ENCODE results near the gene PRRT4. TPM values are rescaled to one million over a fixed set of nuclear protein-coding genes. Genes with fewer than 3 reads are reported as not detected.

PRRT4 gene
- total RNA-seq, 1 experiment from 2014 or later, result 0.24 TPM

DNA sequence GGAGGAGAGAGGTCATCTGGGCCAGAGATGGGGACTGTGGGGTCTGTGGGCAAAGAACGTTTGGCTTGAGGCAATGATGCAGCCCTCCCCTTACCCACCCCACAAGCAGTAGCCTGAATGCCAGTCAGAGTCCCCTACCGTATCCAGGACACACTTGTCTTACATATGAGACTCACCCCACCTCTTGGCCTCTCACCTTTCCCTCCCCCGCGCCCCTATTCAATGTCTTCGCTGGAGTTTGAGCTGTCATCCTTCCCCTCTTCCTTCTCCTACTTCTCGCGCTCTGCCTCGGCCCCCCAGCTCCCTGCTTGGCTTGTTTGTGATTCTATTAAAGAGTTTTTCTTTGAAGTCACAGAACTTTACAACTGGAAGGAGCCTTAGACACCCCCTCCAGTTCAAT, 8.9 kb downstream of the PRRT4 start:
- Histone ChIP-seq H2BK120ac (ENCODE audit: low read depth, low read length, poor library complexity, severe bottlenecking) (no peak overlapping the region), H3K56ac (ENCODE audit: insufficient read length, low read depth, low read length) (no peak overlapping the region), H3K4me2 (ENCODE audit: insufficient read depth, insufficient read length, low read length) (no peak overlapping the region), H4K91ac (ENCODE audit: insufficient read length, low read depth, low read length) (no peak overlapping the region), H3K79me1 (ENCODE audit: insufficient read depth, low read depth, low read length, poor library complexity, severe bottlenecking) (no peaks in the 10 kb centered on the region), H2BK20ac (ENCODE audit: low read depth, low read length, poor library complexity, severe bottlenecking) (no peak overlapping the region), H3K9ac (ENCODE audit: extremely low read depth, insufficient read length, low read length) (no peak overlapping the region), H2BK15ac (ENCODE audit: low read depth, low read length) (no peak overlapping the region), H2BK5ac (ENCODE audit: insufficient read length, low read length) (no peak overlapping the region), H2AK5ac (ENCODE audit: insufficient read length, low read length) (no peak overlapping the region), H3K23ac (ENCODE audit: insufficient read length, low read depth, low read length) (no peak overlapping the region), H2AFZ (ENCODE audit: low read length) (no peak overlapping the region), H3T11ph (ENCODE audit: low read length) (no peak overlapping the region), H3K4ac (ENCODE audit: low read depth, low read length) (no peak overlapping the region), H3K14ac (ENCODE audit: insufficient read depth, low read length) (no peak overlapping the region), H3K79me2 (ENCODE audit: insufficient read depth, low read length) (0 out of 2 replicates have a peak, but pooled peaks cover 1% of the 10 kb centered on the region), H3K9me3 (ENCODE audit: control insufficient read depth, low read depth, low read length) (no peaks in the 10 kb centered on the region), H4K5ac (ENCODE audit: insufficient read length, low read depth, low read length) (no peak overlapping the region), H3K23me2 (ENCODE audit: insufficient read length, low read depth, low read length, poor library complexity, severe bottlenecking) (peaks cover 3% of the 10 kb centered on the region), H4K20me1 (ENCODE audit: control insufficient read depth, insufficient read depth, insufficient read length) (no peaks in the 10 kb centered on the region), H3K4me1 (ENCODE audit: insufficient read depth, low read length) (no peaks in the 10 kb centered on the region), H3K27me3 (ENCODE audit: insufficient read depth, low read length) (peaks cover 15% of the 10 kb centered on the region; the same call in 1 of the 2 replicates), H3K18ac (ENCODE audit: insufficient read length, low read depth, low read length) (no peak overlapping the region), H4K8ac (replicated peaks; ENCODE audit: insufficient read length, low read depth, low read length) (no peak overlapping the region), H2BK12ac (ENCODE audit: insufficient read length, low read depth, low read length) (no peak overlapping the region), H3K27ac (ENCODE audit: insufficient read length, low read depth, low read length) (no peak overlapping the region)
- no peak for DNase-seq
- H3K27me3 Mint-ChIP-seq (ENCODE audit: low read depth), result peaks cover 84% of the 10 kb centered on the region
- H3K9me3 Mint-ChIP-seq, result no peaks in the 10 kb centered on the region
- H3K4me3 Mint-ChIP-seq, result 0 out of 5 replicates have a peak overlapping the region, but pooled peaks of 1 of the 2 experiments have one; percentile 10
- H3K27ac Mint-ChIP-seq, result no peak overlapping the region
- H3K36me3 Mint-ChIP-seq (ENCODE audit: insufficient read depth in 1 of 3, low read depth in 3 of 3), result no peaks in the 10 kb centered on the region
- peaks cover 3 to 11% of the 10 kb centered on the region in 2 experiments; a peak in 3 of 4 replicates for H3K4me1 Mint-ChIP-seq
- no CpG with 5 or more reads among the region's 8 CpGs for WGBS (ENCODE audit: extremely low coverage, insufficient read length, low lambda C conversion rate)
- TF ChIP-seq, protein P1, sequence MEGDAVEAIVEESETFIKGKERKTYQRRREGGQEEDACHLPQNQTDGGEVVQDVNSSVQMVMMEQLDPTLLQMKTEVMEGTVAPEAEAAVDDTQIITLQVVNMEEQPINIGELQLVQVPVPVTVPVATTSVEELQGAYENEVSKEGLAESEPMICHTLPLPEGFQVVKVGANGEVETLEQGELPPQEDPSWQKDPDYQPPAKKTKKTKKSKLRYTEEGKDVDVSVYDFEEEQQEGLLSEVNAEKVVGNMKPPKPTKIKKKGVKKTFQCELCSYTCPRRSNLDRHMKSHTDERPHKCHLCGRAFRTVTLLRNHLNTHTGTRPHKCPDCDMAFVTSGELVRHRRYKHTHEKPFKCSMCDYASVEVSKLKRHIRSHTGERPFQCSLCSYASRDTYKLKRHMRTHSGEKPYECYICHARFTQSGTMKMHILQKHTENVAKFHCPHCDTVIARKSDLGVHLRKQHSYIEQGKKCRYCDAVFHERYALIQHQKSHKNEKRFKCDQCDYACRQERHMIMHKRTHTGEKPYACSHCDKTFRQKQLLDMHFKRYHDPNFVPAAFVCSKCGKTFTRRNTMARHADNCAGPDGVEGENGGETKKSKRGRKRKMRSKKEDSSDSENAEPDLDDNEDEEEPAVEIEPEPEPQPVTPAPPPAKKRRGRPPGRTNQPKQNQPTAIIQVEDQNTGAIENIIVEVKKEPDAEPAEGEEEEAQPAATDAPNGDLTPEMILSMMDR (conservative IDR thresholded peaks at IDR 0.05), result no peak

All from H9 (cell line).